Liver (tissue), 9 donors: Measurements from ENCODE around the gene SRD5A1. TPM values are rescaled to one million over a fixed set of nuclear protein-coding genes. Genes with fewer than 3 reads are reported as not detected.
A peak's percentile ranks its signal among the peaks of the same experiment; 100 is the strongest.

Experiments used
- DNase-seq: peaks from one replicate; pipeline ENCODE4 v3.0.0-alpha.2; 2017; ENCODE audit warnings: low spot score
- H3K27ac ChIP-seq, 2 donors: one replicate each; pipeline ENCODE4 v1.7.0; 2013; ENCODE audit warnings: inconsistent platforms in 2 of 2, low read length in 2 of 2, control low read depth in 1 of 2, low read depth in 1 of 2, mild to moderate bottlenecking in 1 of 2
- H3K27me3 ChIP-seq, 4 donors: one replicate each; pipeline versions ENCODE4 v1.6.1 to v1.7.0; 2013; ENCODE audit warnings: low read length in 3 of 4, inconsistent platforms in 1 of 4, mild to moderate bottlenecking in 1 of 4, moderate library complexity in 1 of 4; ENCODE audit not compliant: control insufficient read depth in 4 of 4, insufficient read depth in 4 of 4
- H3K36me3 ChIP-seq, 4 donors: one replicate each; pipeline versions ENCODE4 v1.6.1 to v1.7.0; 2013; ENCODE audit warnings: low read length in 3 of 4, mild to moderate bottlenecking in 3 of 4, low read depth in 1 of 4, moderate library complexity in 1 of 4; ENCODE audit not compliant: control insufficient read depth in 4 of 4, insufficient read depth in 3 of 4
- H3K4me1 ChIP-seq, 4 donors: one replicate each; pipeline versions ENCODE4 v1.6.1 to v1.7.0; 2013; ENCODE audit warnings: low read length in 3 of 4, mild to moderate bottlenecking in 3 of 4, moderate library complexity in 1 of 4; ENCODE audit not compliant: control insufficient read depth in 4 of 4, insufficient read depth in 4 of 4
- H3K4me3 ChIP-seq, 3 donors: one replicate each; pipeline versions ENCODE4 v1.6.1 to v1.7.0; 2013; ENCODE audit warnings: low read length in 3 of 3, control low read depth in 1 of 3, low read depth in 1 of 3, mild to moderate bottlenecking in 1 of 3
- H3K9ac ChIP-seq, 2 donors: one replicate each; pipeline ENCODE4 v1.7.0; 2013; ENCODE audit warnings: low read length in 2 of 2, mild to moderate bottlenecking in 2 of 2, moderate library complexity in 2 of 2, control low read depth in 1 of 2, low read depth in 1 of 2
- H3K9me3 ChIP-seq, 4 donors: one replicate each; pipeline versions ENCODE4 v1.6.1 to v1.7.0; 2013; ENCODE audit warnings: low read length in 3 of 4; ENCODE audit not compliant: control insufficient read depth in 4 of 4
- EGR1 ChIP-seq, 2 donors: IDR thresholded peaks; 2 replicates each; pipeline ENCODE4 v1.6.1; 2016 to 2018; ENCODE audit warnings: antibody characterized with exemption in 2 of 2, low read depth in 2 of 2
- FOXA2 ChIP-seq: IDR thresholded peaks from 2 replicates; pipeline ENCODE4 v1.6.1; 2016; ENCODE audit warnings: antibody characterized with exemption
- GABPA ChIP-seq, 2 donors: IDR thresholded peaks in 1 of 2; conservative IDR thresholded peaks in 1 of 2; 2 replicates each; pipeline ENCODE4 v1.6.1; 2016; ENCODE audit warnings: antibody characterized with exemption in 2 of 2, mild to moderate bottlenecking in 1 of 2, moderate library complexity in 1 of 2
- HNF4A ChIP-seq, 2 donors: conservative IDR thresholded peaks; 2 replicates each; pipeline ENCODE4 v1.6.1; 2016; ENCODE audit warnings: antibody characterized with exemption in 2 of 2, mild to moderate bottlenecking in 2 of 2
- HNF4G ChIP-seq: IDR thresholded peaks from 2 replicates; pipeline ENCODE4 v1.6.1; 2016; ENCODE audit warnings: antibody characterized with exemption
- JUND ChIP-seq, 2 donors: IDR thresholded peaks; 2 replicates each; pipeline ENCODE4 v1.6.1; 2016; ENCODE audit warnings: antibody characterized with exemption in 2 of 2
- NR2F2 ChIP-seq: IDR thresholded peaks from 2 replicates; pipeline ENCODE4 v1.6.1; 2016; ENCODE audit warnings: antibody characterized with exemption
- RXRA ChIP-seq, 2 donors: IDR thresholded peaks; 2 replicates each; pipeline ENCODE4 v1.6.1; 2017 to 2018; ENCODE audit warnings: antibody characterized with exemption in 2 of 2, mild to moderate bottlenecking in 1 of 2
- SP1 ChIP-seq: IDR thresholded peaks from 2 replicates; pipeline ENCODE4 v1.6.1; 2018; ENCODE audit warnings: antibody characterized with exemption, mild to moderate bottlenecking
- TAF1 ChIP-seq: conservative IDR thresholded peaks from 2 replicates; pipeline ENCODE4 v1.6.1; 2016; ENCODE audit warnings: antibody characterized with exemption, mild to moderate bottlenecking
- YY1 ChIP-seq: IDR thresholded peaks from 2 replicates; pipeline ENCODE4 v1.6.1; 2016; ENCODE audit warnings: antibody characterized with exemption, mild to moderate bottlenecking
- WGBS: extraction: QIAGEN DNeasy Blood & Tissue Kit; methylation state at CpG from one replicate; pipeline ENCODE4 v1.1.7; 2013; 5-methylcytosine and 5-hydroxymethylcytosine counted together
- polyA plus RNA-seq, 2 donors: library from polyadenylated mRNA; stranded (reverse) in 1 of 2; unstranded in 1 of 2; fragments of 200-250 nt in 1 of 2; fragments of >200 nt in 1 of 2; fragmentation: Nextera tagmentation in 1 of 2; extraction: Ambion mirVana in 1 of 2; gene quantifications; one replicate each; pipeline versions ENCODE4 v1.2.1 to v1.2.3, GENCODE V29; 2013 to 2015
- total RNA-seq, 2 donors: library from RNA; depleted of rRNA; stranded (reverse); fragments of >200 nt; gene quantifications; one replicate each; pipeline ENCODE4 v1.2.3, GENCODE V29; 2014
- TF ChIP-seq, protein P1 (sequence below): IDR thresholded peaks from 2 replicates; pipeline ENCODE4 v1.6.1; 2016; ENCODE audit warnings: antibody characterized with exemption, mild to moderate bottlenecking
- TF ChIP-seq, protein P2 (sequence below): fragments of 150-350 bp; IDR thresholded peaks from 2 replicates; pipeline ENCODE4 v1.5.1; 2017; ENCODE audit warnings: improper control_type of control experiment, low read depth, low read length; ENCODE audit not compliant: missing input control
- TF ChIP-seq, protein P3 (sequence below): IDR thresholded peaks from 2 replicates; pipeline ENCODE4 v1.6.1; 2016; ENCODE audit warnings: antibody characterized with exemption
- TF ChIP-seq, protein P4 (sequence below): IDR thresholded peaks from 2 replicates; pipeline ENCODE4 v1.6.1; 2016; ENCODE audit warnings: antibody characterized with exemption
- TF ChIP-seq, protein P5 (sequence below): IDR thresholded peaks from 2 replicates; pipeline ENCODE4 v1.6.1; 2016; ENCODE audit warnings: antibody characterized with exemption
- donor health status: healthy.
- donor health status: healthy.
- donor health status: healthy.
- donor health status: healthy.
- donor health status: healthy.

Gene SRD5A1
- total and polyA plus RNA-seq, 4 donors = 6.3 to 87.0 (median 47.7) TPM

DNA sequence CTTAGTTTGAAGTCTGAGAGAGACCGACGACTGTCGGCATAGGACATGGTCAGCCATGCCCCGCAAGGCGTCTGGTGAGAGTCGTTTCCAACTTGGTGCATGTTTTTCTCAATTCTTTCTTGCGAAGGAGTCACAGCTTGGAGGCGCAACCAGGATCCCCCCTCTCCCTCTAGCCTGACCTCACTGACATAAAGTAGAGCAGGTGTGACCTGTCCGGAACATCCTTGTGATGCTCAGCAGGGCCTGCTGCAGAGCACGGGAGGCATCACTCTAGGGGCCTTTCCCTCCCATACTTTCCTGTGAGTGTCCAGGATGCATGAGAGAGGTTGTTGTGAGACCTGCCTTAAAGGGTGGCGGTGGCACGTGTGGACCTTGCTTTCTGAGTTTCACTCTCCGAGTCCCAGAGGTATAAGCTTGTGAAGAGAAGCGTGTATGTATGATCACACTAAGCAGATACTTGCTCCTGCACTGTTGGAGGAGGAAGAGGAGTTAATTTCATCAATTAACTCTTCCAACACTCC is 85.0 kb downstream of the SRD5A1 start:
- peak; percentile 16 for DNase-seq
- no peak overlapping the region for H3K9ac ChIP-seq
- no peak overlapping the region for H3K27ac ChIP-seq
- peaks cover 19 to 65% (median 55%) of the 10 kb centered on the region in 4 donors for H3K4me1 ChIP-seq
- no peak for TF ChIP-seq TAF1
- no peak overlapping the region for H3K4me3 ChIP-seq
- no peaks in the 10 kb centered on the region for H3K36me3 ChIP-seq
- H3K9me3 ChIP-seq = no peaks in the 10 kb centered on the region
- WGBS = 90% methylated on average over 14 of the region's 14 CpGs
- H3K27me3 ChIP-seq = no peaks in the 10 kb centered on the region

DNA sequence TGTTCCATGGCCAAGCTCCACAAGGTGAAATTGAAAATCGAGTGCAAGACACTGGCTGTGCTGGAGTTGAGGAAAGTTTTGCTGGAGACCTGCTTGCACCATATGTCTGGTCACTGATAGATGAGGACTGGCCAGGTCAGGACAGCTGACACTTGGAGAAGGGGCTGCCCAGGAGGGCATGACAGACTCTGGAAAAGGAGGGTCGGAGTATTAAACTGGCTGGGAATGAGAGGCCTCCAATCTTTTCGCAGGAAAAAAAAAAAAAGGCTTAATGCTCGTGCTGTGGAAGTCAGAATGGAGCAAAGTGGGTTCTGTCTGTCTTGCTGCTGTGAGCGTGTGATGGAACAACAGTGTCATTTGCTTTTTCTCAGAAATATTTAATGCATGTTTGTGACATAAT is 85.5 kb downstream of the SRD5A1 start:
- H3K4me1 ChIP-seq = peaks cover 19 to 70% (median 57%) of the 10 kb centered on the region in 4 donors
- H3K9me3 ChIP-seq = no peaks in the 10 kb centered on the region
- no peaks in the 10 kb centered on the region for H3K36me3 ChIP-seq
- no peak overlapping the region for H3K9ac ChIP-seq
- no peak overlapping the region for H3K4me3 ChIP-seq
- H3K27me3 ChIP-seq = no peaks in the 10 kb centered on the region
- TF ChIP-seq HNF4G (no peak), SP1 (no peak), HNF4A (conservative IDR thresholded peaks at IDR 0.05) (no peak), JUND (IDR thresholded peaks at IDR 0.05) (no peak)
- H3K27ac ChIP-seq = no peak overlapping the region
- WGBS = 83% methylated on average over 5 of the region's 5 CpGs
- peak; percentile 6 for DNase-seq

DNA sequence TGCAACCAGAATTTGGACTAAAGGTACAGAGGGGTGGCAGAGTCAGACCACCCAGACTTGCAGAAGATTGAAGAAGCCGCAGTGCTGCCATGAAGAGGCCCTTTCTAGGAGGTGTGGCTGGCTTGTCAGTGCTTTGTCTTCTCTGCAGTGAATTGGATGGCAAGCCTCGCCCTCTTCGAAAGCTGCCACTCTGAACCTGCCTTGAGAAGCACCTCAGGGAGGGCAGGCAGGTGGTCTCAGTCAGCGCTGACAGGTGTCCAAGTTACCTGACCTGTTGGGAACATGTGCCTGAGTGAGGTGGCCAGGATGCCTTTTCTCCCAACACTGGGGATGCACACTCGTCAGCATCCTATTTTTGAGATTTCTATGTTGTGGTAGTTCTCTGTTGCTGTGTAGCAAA is 86.2 kb downstream of the SRD5A1 start:
- peak; percentile 12 for DNase-seq
- no peak for TF ChIP-seq JUND (IDR thresholded peaks at IDR 0.05)
- no peak for TF ChIP-seq TAF1
- TF ChIP-seq, protein P1, sequence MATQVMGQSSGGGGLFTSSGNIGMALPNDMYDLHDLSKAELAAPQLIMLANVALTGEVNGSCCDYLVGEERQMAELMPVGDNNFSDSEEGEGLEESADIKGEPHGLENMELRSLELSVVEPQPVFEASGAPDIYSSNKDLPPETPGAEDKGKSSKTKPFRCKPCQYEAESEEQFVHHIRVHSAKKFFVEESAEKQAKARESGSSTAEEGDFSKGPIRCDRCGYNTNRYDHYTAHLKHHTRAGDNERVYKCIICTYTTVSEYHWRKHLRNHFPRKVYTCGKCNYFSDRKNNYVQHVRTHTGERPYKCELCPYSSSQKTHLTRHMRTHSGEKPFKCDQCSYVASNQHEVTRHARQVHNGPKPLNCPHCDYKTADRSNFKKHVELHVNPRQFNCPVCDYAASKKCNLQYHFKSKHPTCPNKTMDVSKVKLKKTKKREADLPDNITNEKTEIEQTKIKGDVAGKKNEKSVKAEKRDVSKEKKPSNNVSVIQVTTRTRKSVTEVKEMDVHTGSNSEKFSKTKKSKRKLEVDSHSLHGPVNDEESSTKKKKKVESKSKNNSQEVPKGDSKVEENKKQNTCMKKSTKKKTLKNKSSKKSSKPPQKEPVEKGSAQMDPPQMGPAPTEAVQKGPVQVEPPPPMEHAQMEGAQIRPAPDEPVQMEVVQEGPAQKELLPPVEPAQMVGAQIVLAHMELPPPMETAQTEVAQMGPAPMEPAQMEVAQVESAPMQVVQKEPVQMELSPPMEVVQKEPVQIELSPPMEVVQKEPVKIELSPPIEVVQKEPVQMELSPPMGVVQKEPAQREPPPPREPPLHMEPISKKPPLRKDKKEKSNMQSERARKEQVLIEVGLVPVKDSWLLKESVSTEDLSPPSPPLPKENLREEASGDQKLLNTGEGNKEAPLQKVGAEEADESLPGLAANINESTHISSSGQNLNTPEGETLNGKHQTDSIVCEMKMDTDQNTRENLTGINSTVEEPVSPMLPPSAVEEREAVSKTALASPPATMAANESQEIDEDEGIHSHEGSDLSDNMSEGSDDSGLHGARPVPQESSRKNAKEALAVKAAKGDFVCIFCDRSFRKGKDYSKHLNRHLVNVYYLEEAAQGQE = no peak
- TF ChIP-seq SP1 = no peak
- no peak for TF ChIP-seq EGR1 (IDR thresholded peaks at IDR 0.05; ENCODE audit: low read depth in 2 of 2)
- no peak for TF ChIP-seq GABPA (IDR thresholded peaks at IDR 0.05 in 1 of 2, conservative IDR thresholded peaks at IDR 0.05 in 1 of 2)
- TF ChIP-seq, protein P2, sequence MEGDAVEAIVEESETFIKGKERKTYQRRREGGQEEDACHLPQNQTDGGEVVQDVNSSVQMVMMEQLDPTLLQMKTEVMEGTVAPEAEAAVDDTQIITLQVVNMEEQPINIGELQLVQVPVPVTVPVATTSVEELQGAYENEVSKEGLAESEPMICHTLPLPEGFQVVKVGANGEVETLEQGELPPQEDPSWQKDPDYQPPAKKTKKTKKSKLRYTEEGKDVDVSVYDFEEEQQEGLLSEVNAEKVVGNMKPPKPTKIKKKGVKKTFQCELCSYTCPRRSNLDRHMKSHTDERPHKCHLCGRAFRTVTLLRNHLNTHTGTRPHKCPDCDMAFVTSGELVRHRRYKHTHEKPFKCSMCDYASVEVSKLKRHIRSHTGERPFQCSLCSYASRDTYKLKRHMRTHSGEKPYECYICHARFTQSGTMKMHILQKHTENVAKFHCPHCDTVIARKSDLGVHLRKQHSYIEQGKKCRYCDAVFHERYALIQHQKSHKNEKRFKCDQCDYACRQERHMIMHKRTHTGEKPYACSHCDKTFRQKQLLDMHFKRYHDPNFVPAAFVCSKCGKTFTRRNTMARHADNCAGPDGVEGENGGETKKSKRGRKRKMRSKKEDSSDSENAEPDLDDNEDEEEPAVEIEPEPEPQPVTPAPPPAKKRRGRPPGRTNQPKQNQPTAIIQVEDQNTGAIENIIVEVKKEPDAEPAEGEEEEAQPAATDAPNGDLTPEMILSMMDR = no peak
- TF ChIP-seq, protein P3, sequence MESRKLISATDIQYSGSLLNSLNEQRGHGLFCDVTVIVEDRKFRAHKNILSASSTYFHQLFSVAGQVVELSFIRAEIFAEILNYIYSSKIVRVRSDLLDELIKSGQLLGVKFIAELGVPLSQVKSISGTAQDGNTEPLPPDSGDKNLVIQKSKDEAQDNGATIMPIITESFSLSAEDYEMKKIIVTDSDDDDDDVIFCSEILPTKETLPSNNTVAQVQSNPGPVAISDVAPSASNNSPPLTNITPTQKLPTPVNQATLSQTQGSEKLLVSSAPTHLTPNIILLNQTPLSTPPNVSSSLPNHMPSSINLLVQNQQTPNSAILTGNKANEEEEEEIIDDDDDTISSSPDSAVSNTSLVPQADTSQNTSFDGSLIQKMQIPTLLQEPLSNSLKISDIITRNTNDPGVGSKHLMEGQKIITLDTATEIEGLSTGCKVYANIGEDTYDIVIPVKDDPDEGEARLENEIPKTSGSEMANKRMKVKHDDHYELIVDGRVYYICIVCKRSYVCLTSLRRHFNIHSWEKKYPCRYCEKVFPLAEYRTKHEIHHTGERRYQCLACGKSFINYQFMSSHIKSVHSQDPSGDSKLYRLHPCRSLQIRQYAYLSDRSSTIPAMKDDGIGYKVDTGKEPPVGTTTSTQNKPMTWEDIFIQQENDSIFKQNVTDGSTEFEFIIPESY = no peak
- no peak for TF ChIP-seq FOXA2
- TF ChIP-seq NR2F2 = no peak
- TF ChIP-seq, protein P4, sequence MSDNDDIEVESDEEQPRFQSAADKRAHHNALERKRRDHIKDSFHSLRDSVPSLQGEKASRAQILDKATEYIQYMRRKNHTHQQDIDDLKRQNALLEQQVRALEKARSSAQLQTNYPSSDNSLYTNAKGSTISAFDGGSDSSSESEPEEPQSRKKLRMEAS = no peak
- TF ChIP-seq RXRA (IDR thresholded peaks at IDR 0.05) = no peak
- no peak for TF ChIP-seq YY1
- TF ChIP-seq, protein P5, sequence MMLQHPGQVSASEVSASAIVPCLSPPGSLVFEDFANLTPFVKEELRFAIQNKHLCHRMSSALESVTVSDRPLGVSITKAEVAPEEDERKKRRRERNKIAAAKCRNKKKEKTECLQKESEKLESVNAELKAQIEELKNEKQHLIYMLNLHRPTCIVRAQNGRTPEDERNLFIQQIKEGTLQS = no peak
- WGBS = 95% methylated on average over 5 of the region's 5 CpGs
- Histone ChIP-seq H3K27me3 (no peaks in the 10 kb centered on the region), H3K27ac (no peak overlapping the region), H3K4me1 (peaks cover 19 to 71% (median 57%) of the 10 kb centered on the region in 4 donors), H3K9me3 (no peaks in the 10 kb centered on the region), H3K36me3 (no peaks in the 10 kb centered on the region), H3K9ac (no peak overlapping the region), H3K4me3 (no peak overlapping the region)
